CMK (cell line): ENCODE data around the gene CDK5RAP2.
"Not testable (repeated sequence)": the region's sequence is repeated elsewhere in the genome, so short reads cannot be mapped to it uniquely, and the experiment has no call there.

Experiments
- DNase-seq: peaks from one replicate; pipeline ENCODE4 v3.0.0-alpha.2; 2010; ENCODE audit warnings: low read depth

Gene CDK5RAP2

GRCh38 chr9:120513825-120514396 is 66.1 kb downstream of the CDK5RAP2 start:
- no peak for DNase-seq

DNA sequence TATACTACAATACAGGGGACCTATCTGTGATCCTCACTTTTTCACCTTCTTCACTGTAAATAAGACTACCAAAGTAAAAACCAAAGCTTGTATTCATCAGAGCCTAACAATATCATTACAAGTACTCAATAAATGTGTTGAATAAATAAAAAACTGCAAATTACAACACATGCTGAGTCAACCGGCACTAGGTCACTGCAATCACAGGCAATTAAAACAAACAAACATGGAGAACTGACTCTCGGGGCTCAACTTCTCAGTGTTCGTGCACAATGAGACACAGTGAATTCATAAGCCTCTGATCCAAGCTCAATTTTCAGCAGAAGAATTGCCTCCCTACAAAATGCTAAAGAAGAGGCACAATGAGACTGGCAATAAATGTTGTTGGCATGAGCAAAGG is 69.2 kb downstream of the CDK5RAP2 start:
- DNase-seq = no peak

- no peak for DNase-seq
These were observed 71.9 kb downstream of the CDK5RAP2 start for GRCh38 chr9:120507936-120508510.

- DNase-seq = no peak
These were observed 74.8 kb downstream of the CDK5RAP2 start for GRCh38 chr9:120505186-120505585.

DNA sequence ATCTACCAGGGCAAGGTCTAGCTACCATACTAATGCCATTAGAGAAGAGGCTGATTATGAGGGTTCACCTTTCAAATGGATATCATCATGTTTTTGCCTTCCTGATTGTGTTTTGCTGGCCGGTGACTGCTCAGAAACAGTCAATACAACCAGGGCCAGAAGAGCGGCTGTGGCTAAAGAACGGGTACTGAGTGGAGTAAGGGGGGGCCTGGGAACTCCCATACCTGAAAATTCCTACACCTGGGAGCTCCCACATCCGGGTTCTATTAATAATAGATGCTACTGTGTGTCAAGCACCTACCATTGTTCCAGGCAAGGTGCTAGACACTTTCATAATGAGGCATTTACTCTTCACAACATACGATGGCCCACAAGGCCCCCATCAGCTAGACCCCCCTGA is 79.2 kb downstream of the CDK5RAP2 start:
- no peak for DNase-seq

DNA sequence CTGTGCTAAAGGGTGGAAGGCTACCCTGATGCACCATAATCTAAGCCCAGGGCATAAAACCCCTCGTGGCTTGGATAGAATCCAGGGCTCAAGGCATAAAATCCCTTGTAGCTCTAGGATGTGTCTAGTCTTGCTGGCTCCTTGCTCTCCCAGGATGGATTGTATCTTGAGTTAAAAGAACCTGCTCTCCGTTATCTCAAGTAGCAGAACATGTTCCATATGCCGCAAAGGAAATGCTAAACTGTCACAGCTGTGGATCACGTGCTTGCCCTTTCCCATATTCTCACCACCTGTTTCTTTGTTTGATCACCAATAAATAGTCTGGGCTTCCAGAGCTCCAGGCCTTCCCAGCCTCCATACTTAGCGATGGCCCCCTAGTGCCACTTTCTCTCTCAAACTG is 82.1 kb downstream of the CDK5RAP2 start:
- not testable (repeated sequence) for DNase-seq

DNA sequence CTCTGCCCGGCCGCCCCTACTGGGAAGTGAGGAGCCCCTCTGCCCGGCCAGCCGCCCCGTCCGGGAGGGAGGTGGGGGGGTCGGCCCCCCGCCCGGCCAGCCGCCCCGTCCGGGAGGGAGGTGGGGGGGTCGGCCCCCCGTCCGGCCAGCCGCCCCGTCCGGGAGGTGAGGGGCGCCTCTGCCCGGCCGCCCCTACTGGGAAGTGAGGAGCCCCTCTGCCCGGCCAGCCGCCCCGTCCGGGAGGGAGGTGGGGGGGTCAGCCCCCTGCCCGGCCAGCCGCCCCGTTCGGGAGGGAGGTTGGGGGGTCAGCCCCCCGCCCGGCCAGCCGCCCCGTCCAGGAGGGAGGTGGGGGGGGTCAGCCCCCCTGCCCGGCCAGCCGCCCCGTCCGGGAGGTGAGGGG is 83.5 kb downstream of the CDK5RAP2 start:
- not testable (repeated sequence) for DNase-seq

GRCh38 chr9:120490888-120491595 is 88.9 kb downstream of the CDK5RAP2 start:
- DNase-seq = no peak

DNA sequence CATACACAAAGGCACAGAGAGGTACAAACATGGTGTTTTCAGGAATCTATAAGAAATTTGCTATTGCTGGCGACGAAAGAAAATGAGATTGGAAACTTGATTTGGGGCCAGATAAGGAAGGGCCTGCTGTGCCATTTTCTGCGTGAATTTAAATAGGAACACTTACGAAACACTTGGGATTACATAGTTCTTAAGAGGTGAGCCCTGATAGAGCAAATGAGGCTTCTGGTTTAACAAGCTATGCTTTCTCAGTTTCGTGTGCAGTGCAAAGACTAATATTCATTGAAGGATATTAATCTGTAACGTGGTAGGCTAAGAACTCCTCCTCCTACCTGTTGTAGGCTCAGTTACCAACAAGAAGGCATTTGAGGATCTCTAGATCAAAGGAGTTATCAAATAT is 93.1 kb downstream of the CDK5RAP2 start:
- DNase-seq = no peak

GRCh38 chr9:120486347-120486746 is 93.6 kb downstream of the CDK5RAP2 start:
- no peak for DNase-seq

- no peak for DNase-seq
These were observed 94.2 kb downstream of the CDK5RAP2 start for GRCh38 chr9:120485788-120486187.

- DNase-seq = no peak
These were observed 95.8 kb downstream of the CDK5RAP2 start for GRCh38 chr9:120484162-120484561.

- DNase-seq = no peak
These were observed 97.4 kb downstream of the CDK5RAP2 start for GRCh38 chr9:120482424-120483186.

DNA sequence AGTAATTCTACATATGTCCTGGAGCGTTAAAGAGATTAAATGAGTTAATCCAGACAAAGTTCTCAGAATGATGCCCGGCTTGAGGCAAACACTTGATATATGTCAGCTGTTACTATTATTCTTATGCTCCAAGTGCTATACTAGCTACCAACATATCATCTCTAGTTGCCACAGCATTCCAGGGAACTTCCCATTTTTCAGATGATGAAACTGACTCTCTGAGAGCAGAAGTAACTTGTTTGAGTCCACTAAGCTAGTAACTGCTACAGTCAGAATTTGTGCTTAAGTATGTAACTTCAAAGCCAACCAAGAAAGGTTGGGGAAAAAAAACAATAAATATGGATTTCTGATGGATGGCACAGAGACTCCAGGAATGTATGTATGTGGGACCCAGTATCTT is 98.1 kb downstream of the CDK5RAP2 start:
- DNase-seq = no peak

DNA sequence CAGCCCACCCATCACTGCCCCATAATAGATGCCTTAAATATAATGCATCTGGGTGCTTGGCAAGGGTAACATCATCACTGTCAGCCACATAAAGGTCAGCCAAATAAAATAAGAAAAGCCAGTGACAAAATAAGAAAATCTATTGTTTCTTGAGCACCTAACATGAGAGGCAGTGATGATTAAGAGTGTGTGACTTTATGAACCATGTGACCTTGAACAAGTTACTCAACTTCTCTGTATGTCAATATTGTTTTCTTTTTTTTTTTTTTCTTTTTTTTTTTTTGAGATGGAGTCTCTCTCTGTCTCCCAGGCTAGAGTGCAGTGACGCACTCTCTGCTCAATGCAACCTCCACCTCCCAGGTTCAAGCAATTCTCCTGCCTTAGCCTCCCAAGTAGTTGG is 98.7 kb downstream of the CDK5RAP2 start:
- DNase-seq = no peak

DNA sequence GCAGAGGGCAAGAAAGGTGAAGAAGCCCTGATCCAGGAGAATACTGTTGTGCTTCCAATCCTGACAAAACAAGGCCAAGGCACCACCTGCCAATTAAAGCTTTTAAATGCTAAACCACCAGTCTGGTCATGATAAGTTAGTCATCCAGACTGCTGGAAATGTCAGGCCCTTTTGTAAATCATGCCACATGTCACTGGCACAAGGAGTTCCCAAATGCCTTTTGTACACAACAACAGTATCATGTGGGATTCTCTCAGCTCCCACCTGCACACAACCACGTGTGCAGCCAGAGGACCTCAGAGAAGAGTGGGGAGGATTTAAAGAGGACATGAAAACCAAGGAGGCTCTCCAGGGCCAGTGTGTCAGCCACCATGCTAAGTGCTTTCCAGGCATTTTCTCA is 99.3 kb downstream of the CDK5RAP2 start:
- DNase-seq = no peak

DNA sequence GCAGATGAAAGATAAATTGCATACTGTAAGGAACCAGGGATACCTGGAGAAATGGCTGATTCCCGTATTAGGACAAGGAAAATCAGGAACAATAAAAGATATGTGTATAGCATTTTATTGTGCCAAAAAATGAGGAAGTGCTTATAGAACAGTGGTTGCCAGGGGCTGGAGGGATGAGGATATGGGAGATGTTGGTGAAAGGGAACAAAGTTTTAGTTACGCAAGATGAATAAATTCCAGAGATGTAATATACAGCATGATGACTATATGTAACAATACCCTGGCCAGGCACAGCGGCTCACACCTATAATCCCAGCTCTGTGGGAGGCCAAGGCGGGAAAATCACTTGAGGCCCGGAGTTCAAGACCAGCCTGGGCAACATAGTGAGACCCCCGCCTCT is 101.8 kb downstream of the CDK5RAP2 start:
- DNase-seq = no peak

DNA sequence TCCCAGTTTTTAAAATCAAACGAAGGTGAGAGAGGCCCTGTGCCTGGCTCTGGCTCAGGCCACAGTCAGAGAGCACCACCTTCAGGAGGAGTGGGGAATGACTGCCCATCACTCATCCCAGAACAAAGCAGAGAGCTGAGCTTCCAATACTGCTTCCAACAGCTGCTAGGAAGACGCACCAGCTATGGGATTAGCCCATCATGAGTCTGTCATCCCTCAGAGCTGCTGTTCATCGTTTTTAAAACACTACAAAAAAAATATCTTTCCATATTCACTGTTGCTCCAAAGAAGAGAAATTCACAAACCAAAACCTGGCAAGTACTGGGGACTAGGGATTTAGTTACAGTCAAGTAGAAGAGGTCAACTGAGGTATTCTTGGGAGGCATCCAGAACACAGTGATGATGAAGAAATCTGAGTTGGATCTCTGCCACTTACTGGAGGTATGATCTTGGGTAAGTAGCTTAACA is 102.4 kb downstream of the CDK5RAP2 start:
- no peak for DNase-seq

DNA sequence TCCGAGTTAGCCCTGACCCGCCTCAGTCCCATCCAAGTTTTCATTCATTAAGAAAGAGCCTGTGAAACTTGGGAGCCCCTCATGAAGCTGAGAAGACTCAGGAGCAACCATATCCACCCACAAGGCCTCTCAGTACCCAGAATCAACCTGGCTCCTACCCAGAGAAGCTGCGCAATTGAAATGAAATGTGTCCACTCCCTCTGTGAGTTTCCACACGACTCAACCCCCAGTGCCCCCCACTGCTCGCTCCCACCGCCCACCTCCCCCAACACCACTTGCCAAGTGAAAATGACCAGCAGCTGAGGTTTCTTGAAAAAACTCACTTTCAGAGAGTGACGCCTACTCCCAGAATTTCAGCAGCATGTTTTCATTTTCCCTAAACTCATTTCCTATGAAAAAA is 104.6 kb downstream of the CDK5RAP2 start:
- no peak for DNase-seq

- DNase-seq = no peak
These were observed 105.2 kb downstream of the CDK5RAP2 start for GRCh38 chr9:120474591-120475243.

DNA sequence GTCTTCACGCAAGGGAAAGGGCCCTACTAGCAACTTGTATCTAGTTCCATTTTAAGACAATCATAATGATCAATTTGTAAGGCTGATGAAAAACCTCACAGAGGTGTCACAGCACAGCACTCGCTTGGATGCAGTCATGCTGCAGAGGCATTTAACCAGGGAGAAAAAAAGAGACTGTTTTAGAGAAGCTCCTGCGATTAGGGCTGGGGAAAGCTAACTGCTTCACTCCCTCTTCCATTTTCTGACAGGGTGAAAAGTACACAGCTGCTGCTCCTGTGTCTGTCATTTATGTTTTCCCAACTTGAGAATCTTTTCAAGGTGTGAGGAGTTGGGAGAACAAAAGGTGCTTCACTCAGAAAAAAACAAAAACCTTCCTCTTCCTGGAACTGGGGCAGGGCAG is 106.4 kb downstream of the CDK5RAP2 start:
- DNase-seq = no peak

GRCh38 chr9:120465685-120466407 is 114.1 kb downstream of the CDK5RAP2 start:
- no peak for DNase-seq
